ENCODE data around the gene FAM162A.

FAM162A gene

GRCh38 chr3:122451371-122451770 lies 67.4 kb downstream of the FAM162A start:
- H3K4me3 ChIP-seq (ENCODE audit: low read depth, low read length, poor library complexity, severe bottlenecking): no peak overlapping the region
- no peaks in the 10 kb centered on the region for H4K20me1 ChIP-seq (ENCODE audit: insufficient read depth, low read length)
- no peak for TF ChIP-seq EZH2 (IDR thresholded peaks at IDR 0.05; ENCODE audit: borderline replicate concordance, low read length)
- TF ChIP-seq, protein P1, sequence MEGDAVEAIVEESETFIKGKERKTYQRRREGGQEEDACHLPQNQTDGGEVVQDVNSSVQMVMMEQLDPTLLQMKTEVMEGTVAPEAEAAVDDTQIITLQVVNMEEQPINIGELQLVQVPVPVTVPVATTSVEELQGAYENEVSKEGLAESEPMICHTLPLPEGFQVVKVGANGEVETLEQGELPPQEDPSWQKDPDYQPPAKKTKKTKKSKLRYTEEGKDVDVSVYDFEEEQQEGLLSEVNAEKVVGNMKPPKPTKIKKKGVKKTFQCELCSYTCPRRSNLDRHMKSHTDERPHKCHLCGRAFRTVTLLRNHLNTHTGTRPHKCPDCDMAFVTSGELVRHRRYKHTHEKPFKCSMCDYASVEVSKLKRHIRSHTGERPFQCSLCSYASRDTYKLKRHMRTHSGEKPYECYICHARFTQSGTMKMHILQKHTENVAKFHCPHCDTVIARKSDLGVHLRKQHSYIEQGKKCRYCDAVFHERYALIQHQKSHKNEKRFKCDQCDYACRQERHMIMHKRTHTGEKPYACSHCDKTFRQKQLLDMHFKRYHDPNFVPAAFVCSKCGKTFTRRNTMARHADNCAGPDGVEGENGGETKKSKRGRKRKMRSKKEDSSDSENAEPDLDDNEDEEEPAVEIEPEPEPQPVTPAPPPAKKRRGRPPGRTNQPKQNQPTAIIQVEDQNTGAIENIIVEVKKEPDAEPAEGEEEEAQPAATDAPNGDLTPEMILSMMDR (IDR thresholded peaks at IDR 0.05; ENCODE audit: low read length): no peak
- no peak overlapping the region for H3K4me2 ChIP-seq (ENCODE audit: low read length)
- H2AFZ ChIP-seq (ENCODE audit: low read length): no peak overlapping the region
- H3K27me3 ChIP-seq (ENCODE audit: insufficient read depth, low read length): no peaks in the 10 kb centered on the region
- no peaks in the 10 kb centered on the region for H3K9me2 ChIP-seq (ENCODE audit: low read depth, low read length)
- H3K9ac ChIP-seq (ENCODE audit: low read length): no peak overlapping the region
- no peaks in the 10 kb centered on the region for H3K9me3 ChIP-seq (ENCODE audit: low read length)
- H3K79me2 ChIP-seq (ENCODE audit: insufficient read depth, low read length): no peaks in the 10 kb centered on the region
- H3K27ac ChIP-seq (ENCODE audit: low read depth, low read length, poor library complexity, severe bottlenecking): no peak overlapping the region
- H3K36me3 ChIP-seq (ENCODE audit: insufficient read depth, low read length): peaks cover 69% of the 10 kb centered on the region
- H3F3A ChIP-seq (ENCODE audit: insufficient read depth, low read length): no peaks in the 10 kb centered on the region
- H3K4me1 ChIP-seq (ENCODE audit: insufficient read depth, low read length, severe bottlenecking): no peaks in the 10 kb centered on the region

DNA sequence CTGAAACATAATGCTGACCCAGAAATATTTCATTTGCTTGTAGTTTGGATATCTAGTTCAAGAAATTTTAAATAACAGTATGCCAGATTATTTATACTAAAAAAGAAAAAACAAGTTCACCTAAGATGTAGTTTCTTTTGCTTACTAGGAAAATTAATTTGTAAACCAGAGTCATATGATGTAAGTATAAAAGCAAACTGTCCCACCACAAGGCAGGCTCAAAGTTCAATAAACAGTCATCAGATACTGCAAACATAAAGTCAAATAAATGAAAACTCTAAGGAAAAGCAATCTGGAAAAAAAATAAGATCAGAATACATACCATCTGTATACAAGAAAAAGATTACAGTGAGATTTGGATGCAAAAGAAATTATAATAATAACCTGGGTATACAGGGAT lies 72.1 kb downstream of the FAM162A start:
- H3K27ac ChIP-seq (ENCODE audit: low read depth, low read length, poor library complexity, severe bottlenecking): no peak overlapping the region
- no peaks in the 10 kb centered on the region for H3K27me3 ChIP-seq (ENCODE audit: insufficient read depth, low read length)
- H3K4me1 ChIP-seq (ENCODE audit: insufficient read depth, low read length, severe bottlenecking): no peaks in the 10 kb centered on the region
- no peaks in the 10 kb centered on the region for H3K9me3 ChIP-seq (ENCODE audit: low read length)
- H3K9me2 ChIP-seq (ENCODE audit: low read depth, low read length): no peaks in the 10 kb centered on the region
- no peaks in the 10 kb centered on the region for H3F3A ChIP-seq (ENCODE audit: insufficient read depth, low read length)
- H2AFZ ChIP-seq (ENCODE audit: low read length): no peak overlapping the region
- H3K79me2 ChIP-seq (ENCODE audit: insufficient read depth, low read length): no peaks in the 10 kb centered on the region
- H3K4me3 ChIP-seq (ENCODE audit: low read depth, low read length, poor library complexity, severe bottlenecking): no peak overlapping the region
- no peak overlapping the region for H3K9ac ChIP-seq (ENCODE audit: low read length)
- TF ChIP-seq, protein P1 (IDR thresholded peaks at IDR 0.05; ENCODE audit: low read length): no peak
- TF ChIP-seq EZH2 (IDR thresholded peaks at IDR 0.05; ENCODE audit: borderline replicate concordance, low read length): no peak
- H3K36me3 ChIP-seq (ENCODE audit: insufficient read depth, low read length): peaks cover 70% of the 10 kb centered on the region
- H3K4me2 ChIP-seq (ENCODE audit: low read length): no peak overlapping the region
- no peaks in the 10 kb centered on the region for H4K20me1 ChIP-seq (ENCODE audit: insufficient read depth, low read length)

- no peaks in the 10 kb centered on the region for H3K4me1 ChIP-seq (ENCODE audit: insufficient read depth, low read length, severe bottlenecking)
- no peaks in the 10 kb centered on the region for H3K9me2 ChIP-seq (ENCODE audit: low read depth, low read length)
- no peak overlapping the region for H3K9ac ChIP-seq (ENCODE audit: low read length)
- TF ChIP-seq, protein P1 (IDR thresholded peaks at IDR 0.05; ENCODE audit: low read length): no peak
- no peak for TF ChIP-seq EZH2 (IDR thresholded peaks at IDR 0.05; ENCODE audit: borderline replicate concordance, low read length)
- H3K27me3 ChIP-seq (ENCODE audit: insufficient read depth, low read length): no peaks in the 10 kb centered on the region
- H3K36me3 ChIP-seq (ENCODE audit: insufficient read depth, low read length): peaks cover 73% of the 10 kb centered on the region
- H3K4me2 ChIP-seq (ENCODE audit: low read length): no peak overlapping the region
- H3F3A ChIP-seq (ENCODE audit: insufficient read depth, low read length): no peaks in the 10 kb centered on the region
- no peaks in the 10 kb centered on the region for H3K79me2 ChIP-seq (ENCODE audit: insufficient read depth, low read length)
- H3K9me3 ChIP-seq (ENCODE audit: low read length): no peaks in the 10 kb centered on the region
- H3K27ac ChIP-seq (ENCODE audit: low read depth, low read length, poor library complexity, severe bottlenecking): no peak overlapping the region
- no peak overlapping the region for H2AFZ ChIP-seq (ENCODE audit: low read length)
- no peak overlapping the region for H3K4me3 ChIP-seq (ENCODE audit: low read depth, low read length, poor library complexity, severe bottlenecking)
- no peaks in the 10 kb centered on the region for H4K20me1 ChIP-seq (ENCODE audit: insufficient read depth, low read length)
These were observed 73.7 kb downstream of the FAM162A start for GRCh38 chr3:122457706-122458105.

Data from OCI-LY1 (cell line).